ENCODE results near the gene KAT6B. TPM values are rescaled to one million over a fixed set of nuclear protein-coding genes. Genes with fewer than 3 reads are reported as not detected.

KAT6B gene
- total and polyA plus RNA-seq, 2 experiments from 2014 or later: 15.8 to 36.2 TPM

DNA sequence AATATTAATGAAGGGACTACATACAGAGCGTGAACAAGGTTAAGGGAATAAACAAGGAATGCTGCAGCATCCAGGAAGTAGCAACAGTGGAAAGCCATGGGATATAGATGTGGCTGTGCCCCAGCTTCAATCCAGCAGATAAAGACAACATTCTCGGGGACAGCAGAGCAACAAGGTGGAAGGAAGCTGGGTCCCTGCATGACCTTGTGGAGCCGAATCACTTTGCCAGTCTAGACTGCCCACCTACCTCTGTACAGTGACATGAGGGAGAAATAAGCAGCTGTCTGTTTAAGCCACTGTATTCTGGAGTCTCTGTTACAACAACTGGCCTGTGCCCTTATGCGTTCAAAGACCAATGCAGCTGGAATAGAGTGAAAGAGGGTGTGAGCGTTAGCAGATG, 255.0 kb downstream of the KAT6B start:
- Histone ChIP-seq H3K4me1 (ENCODE audit: insufficient read depth) (peaks cover 3% of the 10 kb centered on the region), H3K27ac (no peak overlapping the region), H3K27me3 (no peaks in the 10 kb centered on the region), H3K36me3 (replicated peaks; ENCODE audit: insufficient read depth, low read depth) (no peaks in the 10 kb centered on the region), H4K20me1 (ENCODE audit: insufficient read depth, poor library complexity, severe bottlenecking) (no peaks in the 10 kb centered on the region), H3K79me2 (no peaks in the 10 kb centered on the region), H3K9me2 (replicated peaks; ENCODE audit: insufficient read depth) (no peaks in the 10 kb centered on the region), H2AFZ (no peak overlapping the region), H3K4me2 (no peak overlapping the region), H3K4me3 (no peak overlapping the region), H3K9me3 (ENCODE audit: low read depth) (no peaks in the 10 kb centered on the region)
- WGBS (ENCODE audit: low lambda C conversion rate, missing lambda C conversion rate): over 99% methylated on average over 5 of the region's 5 CpGs
- TF ChIP-seq, protein P1, sequence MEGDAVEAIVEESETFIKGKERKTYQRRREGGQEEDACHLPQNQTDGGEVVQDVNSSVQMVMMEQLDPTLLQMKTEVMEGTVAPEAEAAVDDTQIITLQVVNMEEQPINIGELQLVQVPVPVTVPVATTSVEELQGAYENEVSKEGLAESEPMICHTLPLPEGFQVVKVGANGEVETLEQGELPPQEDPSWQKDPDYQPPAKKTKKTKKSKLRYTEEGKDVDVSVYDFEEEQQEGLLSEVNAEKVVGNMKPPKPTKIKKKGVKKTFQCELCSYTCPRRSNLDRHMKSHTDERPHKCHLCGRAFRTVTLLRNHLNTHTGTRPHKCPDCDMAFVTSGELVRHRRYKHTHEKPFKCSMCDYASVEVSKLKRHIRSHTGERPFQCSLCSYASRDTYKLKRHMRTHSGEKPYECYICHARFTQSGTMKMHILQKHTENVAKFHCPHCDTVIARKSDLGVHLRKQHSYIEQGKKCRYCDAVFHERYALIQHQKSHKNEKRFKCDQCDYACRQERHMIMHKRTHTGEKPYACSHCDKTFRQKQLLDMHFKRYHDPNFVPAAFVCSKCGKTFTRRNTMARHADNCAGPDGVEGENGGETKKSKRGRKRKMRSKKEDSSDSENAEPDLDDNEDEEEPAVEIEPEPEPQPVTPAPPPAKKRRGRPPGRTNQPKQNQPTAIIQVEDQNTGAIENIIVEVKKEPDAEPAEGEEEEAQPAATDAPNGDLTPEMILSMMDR (IDR thresholded peaks at IDR 0.05; ENCODE audit: poor library complexity): no peak
- TF ChIP-seq EZH2 (IDR thresholded peaks at IDR 0.05; ENCODE audit: borderline replicate concordance) (no peak), EZH2phosphoT487 (IDR thresholded peaks at IDR 0.05; ENCODE audit: low read depth, severe bottlenecking, unreplicated experiment) (no peak)
- no peak for DNase-seq (ENCODE audit: low spot score)

Data from hepatocyte (in vitro differentiated cells).